ENCODE results near the gene SEC14L1.

- TF ChIP-seq CTCF (IDR thresholded peaks at IDR 0.05; ENCODE audit: low read depth, low read length, missing input control) (no peak), GABPA (IDR thresholded peaks at IDR 0.05 in 1 of 2, conservative IDR thresholded peaks at IDR 0.05 in 1 of 2) (no peak), SP1 (IDR thresholded peaks at IDR 0.05) (no peak), RXRA (IDR thresholded peaks at IDR 0.05) (no peak), RAD21 (IDR thresholded peaks at IDR 0.05) (no peak)
These were observed 125.4 kb downstream of the SEC14L1 start for GRCh38 chr17:77266213-77266612.
